ENCODE results near the gene JCHAIN. TPM values are rescaled to one million over a fixed set of nuclear protein-coding genes. Genes with fewer than 3 reads are reported as not detected.

Gene JCHAIN
- total and polyA plus RNA-seq, 2 of the 4 experiments (the other 2 are of a cell fraction) = 0.72 to 0.86 TPM

DNA sequence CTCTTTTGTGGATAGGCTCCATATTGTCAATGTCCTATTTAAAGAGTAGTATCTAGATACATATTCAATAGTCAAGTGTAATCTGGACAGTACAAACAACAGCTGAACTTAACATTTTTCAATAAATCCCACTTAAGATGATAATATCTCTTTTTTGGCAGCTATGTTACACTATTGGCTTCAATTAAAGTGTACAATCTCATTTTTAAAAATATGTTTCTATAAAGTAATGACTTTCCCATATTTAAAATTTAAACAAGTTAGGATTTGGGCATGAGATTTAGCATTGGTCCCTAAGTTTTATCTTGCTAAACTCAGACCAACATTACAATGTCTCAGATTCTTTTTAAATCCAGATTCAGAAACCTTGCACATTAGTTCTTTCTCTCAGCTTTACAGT is 7.9 kb upstream of the JCHAIN start:
- Histone ChIP-seq H3K9me1 (ENCODE audit: insufficient read depth, low read length) (0 out of 2 replicates have a peak, but pooled peaks cover 2% of the 10 kb centered on the region), H3K18ac (ENCODE audit: low read depth, low read length) (no peak overlapping the region), H3K23ac (ENCODE audit: low read depth, low read length) (no peak overlapping the region), H2AK5ac (ENCODE audit: low read depth, low read length) (no peak overlapping the region), H3K4me3 (ENCODE audit: insufficient read depth, low read depth, low read length) (no peak overlapping the region), H3K56ac (ENCODE audit: extremely low read depth, insufficient read depth, low read length) (no peak overlapping the region), H3K4me2 (ENCODE audit: low read depth, low read length) (no peak overlapping the region), H3K14ac (replicated peaks; ENCODE audit: low read depth, low read length) (no peak overlapping the region), H4K8ac (ENCODE audit: low read depth in 2 of 2, low read length in 2 of 2) (no peak overlapping the region), H3K79me1 (ENCODE audit: low read depth in 1 of 2, low read length in 2 of 2) (no peaks in the 10 kb centered on the region), H2AK9ac (replicated peaks; ENCODE audit: low read depth, low read length, poor library complexity) (no peak overlapping the region), H3K36me3 (ENCODE audit: control insufficient read depth, insufficient read depth, low read length) (no peaks in the 10 kb centered on the region), H2BK20ac (ENCODE audit: low read depth, low read length) (no peak overlapping the region), H2BK5ac (ENCODE audit: low read depth, low read length, poor library complexity, severe bottlenecking) (no peak overlapping the region), H2BK15ac (ENCODE audit: low read depth, low read length) (no peak overlapping the region), H2AFZ (replicated peaks; ENCODE audit: low read length, poor library complexity) (no peak overlapping the region), H3K4ac (ENCODE audit: low read depth, low read length) (no peak overlapping the region), H4K91ac (ENCODE audit: insufficient read depth, low read depth, low read length) (no peak overlapping the region), H3K27ac (ENCODE audit: insufficient read depth, low read length) (no peak overlapping the region), H4K20me1 (ENCODE audit: insufficient read depth, low read length) (no peaks in the 10 kb centered on the region), H3K9ac (ENCODE audit: low read depth, low read length) (no peak overlapping the region), H4K5ac (ENCODE audit: low read depth, low read length) (no peak overlapping the region), H3K4me1 (ENCODE audit: control insufficient read depth, insufficient read depth, low read length) (peaks cover 2% of the 10 kb centered on the region; the same call in 1 of the 2 replicates), H2BK120ac (ENCODE audit: low read depth, low read length) (no peak overlapping the region), H3K27me3 (ENCODE audit: control insufficient read depth, insufficient read depth, low read length) (no peaks in the 10 kb centered on the region; the same call in 1 of the 2 replicates), H3K9me3 (ENCODE audit: control insufficient read depth, insufficient read depth, low read length) (no peaks in the 10 kb centered on the region)
- ATAC-seq (ENCODE audit: low read depth) (no peak), DNase-seq (no peak)
- TF ChIP-seq SMC3 (IDR thresholded peaks at IDR 0.05; ENCODE audit: low read depth, low read length) (no peak), MAFK (IDR thresholded peaks at IDR 0.05; ENCODE audit: low read depth, low read length) (no peak), NFE2L2 (IDR thresholded peaks at IDR 0.05; ENCODE audit: low read depth, low read length) (no peak), RFX5 (IDR thresholded peaks at IDR 0.05; ENCODE audit: low read depth, low read length) (no peak), CEBPB (IDR thresholded peaks at IDR 0.05; ENCODE audit: low read depth, low read length) (no peak), MXI1 (IDR thresholded peaks at IDR 0.05; ENCODE audit: borderline replicate concordance, low read depth, low read length) (no peak), RAD21 (IDR thresholded peaks at IDR 0.05; ENCODE audit: low read length) (no peak), CHD1 (IDR thresholded peaks at IDR 0.05; ENCODE audit: low read depth, low read length) (no peak)
- TF ChIP-seq, protein P1, sequence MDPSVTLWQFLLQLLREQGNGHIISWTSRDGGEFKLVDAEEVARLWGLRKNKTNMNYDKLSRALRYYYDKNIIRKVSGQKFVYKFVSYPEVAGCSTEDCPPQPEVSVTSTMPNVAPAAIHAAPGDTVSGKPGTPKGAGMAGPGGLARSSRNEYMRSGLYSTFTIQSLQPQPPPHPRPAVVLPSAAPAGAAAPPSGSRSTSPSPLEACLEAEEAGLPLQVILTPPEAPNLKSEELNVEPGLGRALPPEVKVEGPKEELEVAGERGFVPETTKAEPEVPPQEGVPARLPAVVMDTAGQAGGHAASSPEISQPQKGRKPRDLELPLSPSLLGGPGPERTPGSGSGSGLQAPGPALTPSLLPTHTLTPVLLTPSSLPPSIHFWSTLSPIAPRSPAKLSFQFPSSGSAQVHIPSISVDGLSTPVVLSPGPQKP (IDR thresholded peaks at IDR 0.05; ENCODE audit: borderline replicate concordance, low read depth, low read length) = no peak
- TF ChIP-seq, protein P2, sequence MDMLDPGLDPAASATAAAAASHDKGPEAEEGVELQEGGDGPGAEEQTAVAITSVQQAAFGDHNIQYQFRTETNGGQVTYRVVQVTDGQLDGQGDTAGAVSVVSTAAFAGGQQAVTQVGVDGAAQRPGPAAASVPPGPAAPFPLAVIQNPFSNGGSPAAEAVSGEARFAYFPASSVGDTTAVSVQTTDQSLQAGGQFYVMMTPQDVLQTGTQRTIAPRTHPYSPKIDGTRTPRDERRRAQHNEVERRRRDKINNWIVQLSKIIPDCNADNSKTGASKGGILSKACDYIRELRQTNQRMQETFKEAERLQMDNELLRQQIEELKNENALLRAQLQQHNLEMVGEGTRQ (IDR thresholded peaks at IDR 0.05; ENCODE audit: low read depth, low read length) = no peak
- TF ChIP-seq, protein P3, sequence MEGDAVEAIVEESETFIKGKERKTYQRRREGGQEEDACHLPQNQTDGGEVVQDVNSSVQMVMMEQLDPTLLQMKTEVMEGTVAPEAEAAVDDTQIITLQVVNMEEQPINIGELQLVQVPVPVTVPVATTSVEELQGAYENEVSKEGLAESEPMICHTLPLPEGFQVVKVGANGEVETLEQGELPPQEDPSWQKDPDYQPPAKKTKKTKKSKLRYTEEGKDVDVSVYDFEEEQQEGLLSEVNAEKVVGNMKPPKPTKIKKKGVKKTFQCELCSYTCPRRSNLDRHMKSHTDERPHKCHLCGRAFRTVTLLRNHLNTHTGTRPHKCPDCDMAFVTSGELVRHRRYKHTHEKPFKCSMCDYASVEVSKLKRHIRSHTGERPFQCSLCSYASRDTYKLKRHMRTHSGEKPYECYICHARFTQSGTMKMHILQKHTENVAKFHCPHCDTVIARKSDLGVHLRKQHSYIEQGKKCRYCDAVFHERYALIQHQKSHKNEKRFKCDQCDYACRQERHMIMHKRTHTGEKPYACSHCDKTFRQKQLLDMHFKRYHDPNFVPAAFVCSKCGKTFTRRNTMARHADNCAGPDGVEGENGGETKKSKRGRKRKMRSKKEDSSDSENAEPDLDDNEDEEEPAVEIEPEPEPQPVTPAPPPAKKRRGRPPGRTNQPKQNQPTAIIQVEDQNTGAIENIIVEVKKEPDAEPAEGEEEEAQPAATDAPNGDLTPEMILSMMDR (conservative IDR thresholded peaks at IDR 0.05; ENCODE audit: low read depth, low read length) = no peak
- in situ Hi-C loops (cut with MboI; ENCODE audit: low sequenced_read_pairs) = no loop called here
- ChIA-PET POLR2A (ENCODE audit: unreplicated experiment) (no interaction called here), CTCF (interaction anchor here (0.9 to 1.3 kb wide), 2 partner anchors 13 to 20 kb away, joined by 3 to 6 read pairs; no protein-coding TSS in a partner anchor)
- no TSS peak for BruUV-seq (replicated peaks)
- intact Hi-C loops (cut with micrococcal nuclease) = no loop called here
- dilution Hi-C loops (cut with HindIII; ENCODE audit: low sequenced_read_pairs, unreplicated experiment) = no loop called here

Measured in IMR-90 (cell line).